ENCODE results near the gene DNAH10.
A peak's percentile ranks its signal among the peaks of the same experiment; 100 is the strongest.
"Not testable (repeated sequence)": the region's sequence is repeated elsewhere in the genome, so short reads cannot be mapped to it uniquely, and the experiment has no call there.

DNAH10 gene

DNA sequence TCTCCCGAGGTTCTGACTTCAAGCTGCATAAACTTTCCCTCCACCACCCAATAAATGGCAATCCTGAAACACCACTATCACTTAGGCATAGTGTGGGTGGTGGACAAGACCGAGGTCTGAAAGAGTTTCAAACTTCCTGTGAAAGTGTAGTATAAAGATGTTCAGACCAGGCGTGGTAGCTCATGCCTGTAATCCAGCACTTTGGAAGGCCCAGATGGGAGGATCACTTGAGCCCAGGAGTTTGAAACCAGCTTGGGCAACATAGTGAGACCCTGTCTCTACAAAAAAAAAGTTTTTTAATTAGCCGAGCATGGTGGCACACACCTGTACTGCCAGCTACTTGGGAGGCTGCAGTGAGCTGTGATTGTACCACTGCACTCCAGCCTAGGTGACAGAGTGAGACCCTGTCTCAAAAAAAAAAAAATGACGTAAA is 148.7 kb downstream of the DNAH10 start:
- DNase-seq = peak; percentile 34

DNA sequence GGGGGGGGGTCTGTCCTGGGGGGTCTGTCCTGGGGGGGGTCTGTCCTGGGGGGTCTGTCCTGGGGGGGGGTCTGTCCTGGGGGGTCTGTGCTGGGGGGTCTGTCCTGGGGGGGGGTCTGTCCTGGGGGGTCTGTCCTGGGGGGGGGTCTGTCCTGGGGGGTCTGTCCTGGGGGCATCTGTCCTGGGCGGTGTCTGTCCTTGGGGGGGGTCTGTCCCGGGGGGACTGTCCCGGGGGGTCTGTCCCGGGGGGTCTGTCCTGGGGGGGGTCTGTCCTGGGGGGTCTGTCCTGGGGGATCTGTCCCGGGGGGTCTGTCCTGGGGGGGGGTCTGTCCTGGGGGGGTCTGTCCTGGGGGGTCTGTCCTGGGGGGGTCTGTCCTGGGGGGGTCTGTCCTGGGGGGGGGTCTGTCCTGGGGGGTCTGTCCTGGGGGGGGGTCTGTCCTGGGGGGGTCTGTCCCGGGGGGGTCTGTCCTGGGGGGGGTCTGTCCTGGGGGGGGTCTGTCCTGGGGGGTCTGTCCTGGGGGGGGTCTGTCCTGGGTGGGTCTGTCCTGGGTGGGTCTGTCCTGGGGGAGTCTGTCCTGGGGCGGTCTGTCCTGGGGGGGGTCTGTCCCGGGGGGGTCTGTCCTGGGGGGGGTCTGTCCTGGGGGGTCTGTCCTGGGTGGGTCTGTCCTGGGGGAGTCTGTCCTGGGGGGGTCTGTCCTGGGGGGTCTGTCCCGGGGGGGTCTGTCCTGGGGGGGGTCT is 149.7 kb downstream of the DNAH10 start:
- DNase-seq = not testable (repeated sequence)

- no peak for DNase-seq
Measured at GRCh38 chr12:123912415-123913380, 150.6 kb downstream of the DNAH10 start.

DNA sequence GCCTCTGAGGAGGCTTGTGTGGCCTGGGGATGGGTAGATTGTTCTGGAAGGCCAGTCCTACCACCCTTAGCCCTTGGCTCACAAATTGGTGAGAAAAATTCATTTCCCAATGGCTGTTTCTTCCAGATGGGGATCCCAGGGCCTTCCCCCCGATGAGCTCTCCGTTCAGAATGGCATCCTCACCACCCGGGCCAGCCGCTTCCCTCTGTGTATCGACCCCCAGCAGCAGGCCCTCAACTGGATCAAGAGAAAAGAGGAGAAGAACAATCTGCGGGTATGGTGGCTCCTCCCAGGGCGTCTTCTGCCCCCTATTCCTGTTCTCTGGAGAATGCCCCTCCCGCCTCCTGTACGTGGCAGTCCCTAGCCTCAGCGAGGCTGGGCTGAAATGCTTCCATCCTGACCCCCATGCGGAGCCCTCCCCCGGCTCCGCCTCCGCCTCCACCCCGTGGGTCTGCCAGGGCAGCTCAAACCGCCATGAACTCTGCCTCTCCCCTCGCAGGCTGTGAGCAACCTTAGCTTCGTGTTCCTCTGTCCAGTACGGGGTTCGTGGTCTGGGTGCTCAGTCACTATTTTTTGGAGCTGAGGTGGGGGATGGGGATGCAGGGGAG is 152.7 kb downstream of the DNAH10 start:
- no peak for DNase-seq

- DNase-seq = no peak
Measured at GRCh38 chr12:123916729-123917128, 154.6 kb downstream of the DNAH10 start.

DNA sequence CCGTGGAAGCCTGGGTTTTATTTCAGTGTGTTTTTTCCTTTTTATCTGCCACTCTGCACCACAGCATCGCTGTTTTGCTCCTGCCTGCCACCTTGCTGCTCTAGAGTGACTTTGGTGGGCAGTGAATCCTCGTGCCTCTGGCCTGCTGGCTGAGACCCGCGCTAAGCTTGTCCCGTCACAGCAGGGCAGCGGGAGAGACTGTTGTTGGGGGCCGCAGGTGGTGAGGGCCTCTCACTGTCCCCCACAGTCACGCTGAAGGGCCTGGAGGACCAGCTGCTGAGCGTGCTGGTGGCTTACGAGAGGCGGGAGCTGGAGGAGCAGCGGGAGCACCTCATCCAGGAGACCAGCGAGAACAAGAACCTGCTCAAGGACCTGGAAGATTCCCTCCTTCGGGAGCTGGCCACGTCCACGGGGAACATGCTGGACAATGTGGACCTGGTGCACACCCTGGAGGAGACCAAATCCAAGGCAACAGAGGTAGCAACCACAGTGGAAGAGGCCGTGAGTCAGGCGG is 155.3 kb downstream of the DNAH10 start:
- no peak for DNase-seq

- no peak for DNase-seq
Measured at GRCh38 chr12:123919980-123920360, 157.9 kb downstream of the DNAH10 start.

- DNase-seq = no peak
Measured at GRCh38 chr12:123923038-123923437, 160.9 kb downstream of the DNAH10 start.

GRCh38 chr12:123923927-123924326 is 161.8 kb downstream of the DNAH10 start:
- DNase-seq = no peak

- DNase-seq = no peak
Measured at GRCh38 chr12:123924539-123924938, 162.4 kb downstream of the DNAH10 start.

GRCh38 chr12:123928274-123928865 is 166.3 kb downstream of the DNAH10 start:
- DNase-seq = peak; percentile 20

DNA sequence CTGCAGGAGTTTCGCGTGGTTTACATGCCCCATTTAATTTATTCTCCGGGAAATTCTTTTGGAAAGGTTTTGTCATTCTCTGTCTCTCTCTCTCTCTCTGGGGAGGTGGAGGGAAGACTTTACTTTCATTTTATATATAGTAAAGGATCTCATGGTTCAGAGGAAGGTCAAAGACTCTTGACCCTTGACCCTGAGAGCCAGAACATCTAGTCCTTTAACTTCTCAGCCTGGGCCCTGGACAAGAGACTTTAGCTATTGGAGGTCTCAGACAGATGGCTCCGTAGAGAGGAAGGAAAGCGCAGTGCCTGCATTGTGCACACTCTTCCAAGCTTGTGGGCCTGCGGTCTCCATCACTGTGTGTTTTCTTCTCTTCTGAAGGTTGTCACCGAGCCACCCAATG is 166.8 kb downstream of the DNAH10 start:
- DNase-seq = no peak

DNA sequence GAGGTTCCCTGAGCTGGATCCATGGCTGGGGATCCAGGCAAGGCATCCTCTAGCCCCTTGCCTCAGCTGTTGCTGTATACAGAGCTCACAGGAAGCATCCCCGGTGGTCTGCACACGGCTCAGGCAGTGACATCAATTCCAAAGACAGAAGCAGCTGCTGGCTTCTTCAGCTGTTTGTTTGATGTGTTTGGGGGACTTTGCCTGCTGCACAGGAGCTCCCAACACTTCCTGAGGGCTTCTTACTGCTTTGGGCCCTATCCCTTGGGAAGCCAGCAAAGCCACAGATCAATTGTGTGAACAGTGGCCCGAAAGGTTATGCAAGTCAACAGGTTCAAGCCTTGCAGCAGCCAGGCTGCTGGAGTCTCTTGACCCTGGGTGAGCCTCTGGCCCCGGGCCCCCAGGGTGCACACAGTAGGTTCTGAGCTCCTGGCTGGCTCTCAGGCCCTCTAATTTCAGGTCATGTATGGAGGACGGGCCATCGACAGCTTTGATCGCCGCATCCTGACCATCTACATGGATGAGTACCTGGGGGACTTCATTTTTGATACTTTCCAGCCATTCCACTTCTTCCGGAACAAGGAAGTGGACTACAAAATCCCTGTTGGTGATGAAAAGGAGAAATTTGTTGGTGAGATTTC is 168.0 kb downstream of the DNAH10 start:
- no peak for DNase-seq

DNA sequence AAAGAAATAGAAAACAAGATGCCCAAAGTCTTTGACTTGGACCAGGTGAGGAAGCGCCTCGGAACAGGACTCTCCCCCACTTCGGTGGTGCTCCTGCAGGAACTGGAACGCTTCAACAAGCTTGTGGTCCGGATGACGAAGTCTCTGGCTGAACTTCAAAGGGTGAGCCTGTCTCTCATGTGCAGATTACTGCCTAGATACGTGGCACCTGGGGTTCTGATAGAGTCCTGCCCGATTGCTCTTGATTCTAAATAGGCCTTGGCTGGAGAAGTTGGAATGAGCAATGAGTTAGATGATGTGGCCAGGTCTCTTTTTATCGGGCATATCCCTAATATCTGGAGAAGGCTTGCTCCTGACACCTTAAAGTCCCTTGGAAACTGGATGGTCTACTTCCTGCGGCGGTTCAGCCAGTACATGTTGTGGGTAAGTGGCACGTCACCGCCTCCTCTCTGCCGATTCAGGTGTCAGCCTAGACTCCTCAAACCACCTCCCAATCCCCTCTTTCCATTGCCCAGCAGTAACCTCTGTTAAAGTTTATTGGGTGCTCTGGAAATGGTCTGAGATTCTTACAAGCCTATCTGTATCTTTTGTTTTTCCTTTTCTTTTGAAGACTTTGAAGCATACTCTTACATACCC is 169.7 kb downstream of the DNAH10 start:
- DNase-seq = no peak

- DNase-seq = no peak
Measured at GRCh38 chr12:123933214-123933613, 171.1 kb downstream of the DNAH10 start.

DNA sequence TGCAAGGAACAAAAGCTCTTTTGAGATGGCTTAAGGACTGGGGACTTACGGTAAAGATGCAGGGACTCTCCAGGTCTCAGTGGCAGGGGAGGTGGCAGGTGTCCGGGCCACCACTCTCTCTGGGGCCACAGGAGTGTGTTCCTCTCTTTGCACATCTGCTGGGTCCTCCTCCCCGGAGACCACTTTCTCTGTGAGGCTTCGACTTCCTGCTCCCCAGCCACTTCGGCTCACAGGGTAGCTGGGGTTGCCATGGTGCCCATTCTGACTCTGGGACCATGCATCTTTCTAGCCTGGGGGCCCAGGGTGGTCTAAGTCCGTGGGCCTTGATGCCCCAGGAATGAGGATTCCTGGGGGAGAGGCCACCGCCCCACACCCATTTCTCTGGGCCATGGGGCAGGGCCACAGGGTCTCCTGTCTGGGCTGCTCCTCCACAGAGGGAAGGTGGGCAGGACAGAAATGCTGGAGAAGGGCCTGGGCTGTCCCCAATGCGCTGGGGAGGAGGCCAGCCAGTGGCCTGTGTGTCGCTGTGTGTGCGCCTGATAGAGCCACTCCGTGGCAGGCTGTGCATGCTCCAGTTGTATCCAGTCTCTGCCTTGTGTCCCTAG is 172.0 kb downstream of the DNAH10 start:
- no peak for DNase-seq

DNA sequence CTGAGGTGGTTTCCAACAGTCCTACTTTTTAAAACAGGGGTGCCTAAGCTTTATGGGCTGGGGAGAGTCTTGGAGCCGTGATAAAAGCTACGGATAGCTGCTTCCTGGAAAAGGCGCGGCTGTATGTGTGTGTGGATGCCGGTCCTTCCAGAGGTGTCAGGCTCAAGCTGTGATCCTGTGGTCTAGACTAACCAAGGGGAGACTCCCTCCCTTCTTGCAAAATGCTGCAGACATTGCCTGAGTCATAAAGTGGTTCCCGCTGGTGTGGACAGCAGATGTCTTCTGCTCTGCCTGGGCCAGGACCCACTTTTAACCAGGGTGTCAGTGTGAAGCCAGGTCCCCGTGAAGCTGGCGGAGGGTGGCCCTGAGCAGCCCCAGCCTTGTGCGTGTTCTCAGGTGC is 172.7 kb downstream of the DNAH10 start:
- DNase-seq = peak; percentile 37

GRCh38 chr12:123935956-123936355 is 173.9 kb downstream of the DNAH10 start:
- DNase-seq = no peak

DNA sequence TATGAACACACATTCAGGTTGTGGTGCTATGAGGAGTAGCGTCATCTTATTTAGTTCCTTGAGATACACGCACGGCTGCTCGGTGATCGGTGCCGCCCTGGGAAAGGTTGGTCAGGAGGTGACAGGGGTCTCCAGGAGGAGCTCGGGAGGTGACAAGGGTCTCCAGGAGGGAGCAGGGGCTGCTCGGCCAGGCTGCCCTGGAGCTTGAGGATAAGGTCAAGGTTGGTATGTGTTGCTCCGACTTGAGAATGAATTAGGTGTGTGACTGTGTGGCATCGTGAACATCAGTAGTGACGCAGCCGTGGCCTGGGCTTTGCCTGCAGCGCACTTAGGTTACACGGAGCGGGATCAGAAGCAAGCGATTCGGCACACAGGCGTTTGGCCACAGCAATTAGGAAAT is 174.4 kb downstream of the DNAH10 start:
- DNase-seq = no peak

DNA sequence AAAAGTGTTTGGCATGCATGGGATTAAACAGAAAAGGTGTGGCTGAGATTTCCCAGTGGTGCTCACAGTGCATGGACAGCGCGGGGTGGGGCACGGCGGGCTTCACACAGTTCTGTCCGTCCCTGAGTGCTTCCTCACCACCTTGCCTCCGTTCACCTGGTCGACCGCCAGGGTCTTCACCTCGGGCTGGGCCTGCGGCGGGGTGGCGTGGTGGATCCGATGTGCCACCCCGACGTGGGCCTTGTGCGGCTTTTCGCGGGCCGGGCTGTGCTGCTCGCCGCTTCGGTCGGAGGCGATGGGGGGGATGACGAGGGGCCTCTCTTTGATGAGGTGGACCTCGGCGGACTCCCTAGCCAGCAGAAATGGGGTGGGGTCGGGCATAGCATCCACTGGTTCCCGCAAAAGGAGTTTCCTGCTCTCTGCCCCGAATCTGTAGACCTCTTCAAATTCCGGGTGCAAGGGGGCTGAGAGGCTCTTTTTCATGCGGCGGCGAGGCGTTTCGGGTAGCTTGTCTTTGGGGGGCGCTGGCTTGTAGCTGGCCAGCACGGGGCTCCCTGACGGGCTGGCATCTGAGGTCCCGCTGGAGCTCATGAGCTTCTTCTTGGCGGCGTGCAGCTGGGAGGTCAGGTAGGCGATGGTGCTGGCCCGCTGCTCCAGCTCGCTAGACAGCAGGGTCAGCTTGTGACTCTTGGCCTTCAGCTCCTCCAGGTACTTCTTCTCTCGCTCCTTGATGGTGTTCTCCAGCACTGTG is 175.0 kb downstream of the DNAH10 start:
- no peak for DNase-seq
